B cell (primary cell): ENCODE data around the gene PSMD3. TPM values are rescaled to one million over a fixed set of nuclear protein-coding genes. Genes with fewer than 3 reads are reported as not detected.

ENCODE experiments used
- ATAC-seq: fragments of 200-7000 bp; cut with Tn5 transposase; one replicate; pipeline ENCODE4 v1.10.0; 2021; ENCODE audit warnings: low read depth, mild to moderate bottlenecking, moderate number of reproducible peaks, moderate library complexity
- CTCF ChIA-PET: fragments of 350-600 bp; sonication (Branson Sonifier 250); formaldehyde crosslinking; loops from one replicate; lab custom pipeline; 2021; ENCODE audit warnings: antibody characterized with exemption, inconsistent platforms; lab: Charles Lee
- POLR2A ChIA-PET: fragments of 350-600 bp; sonication (Branson Sonifier 250); formaldehyde crosslinking; loops from one replicate; lab custom pipeline; 2021; ENCODE audit warnings: antibody characterized with exemption; lab: Charles Lee
- DNase-seq: peaks from one replicate; pipeline ENCODE4 v3.0.0; 2013
- H2AFZ ChIP-seq: 2 replicates; pipeline ENCODE4 v1.6.1; 2012; ENCODE audit warnings: mild to moderate bottlenecking, low read depth, low read length; ENCODE audit not compliant: insufficient read depth, poor library complexity, severe bottlenecking
- H3K27ac ChIP-seq, 2 donors: 1 replicate in 1 of 2; 2 replicates in 1 of 2; pipeline ENCODE4 v1.5.1; 2012 to 2013; ENCODE audit warnings: low read length in 2 of 2, mild to moderate bottlenecking in 2 of 2, moderate library complexity in 1 of 2
- H3K27me3 ChIP-seq, 4 experiments: fragments of 200-600 bp in 1 of 4; sonication (generic) in 1 of 4; replicated peaks in 1 of 4; 1 replicate in 2 of 4; 2 replicates in 2 of 4; pipeline versions ENCODE4 v1.6.1 to v1.7.0; 2013 to 2016; ENCODE audit warnings: low read length in 3 of 4, mild to moderate bottlenecking in 2 of 4, mixed read lengths in 1 of 4, moderate library complexity in 1 of 4; ENCODE audit not compliant: insufficient read depth in 4 of 4, control insufficient read depth in 3 of 4; ENCODE audit errors: control extremely low read depth in 1 of 4
- H3K36me3 ChIP-seq, 2 experiments: replicated peaks in 1 of 2; 1 replicate in 1 of 2; 2 replicates in 1 of 2; pipeline versions ENCODE4 v1.6.1 to v1.7.1; 2013; ENCODE audit warnings: low read length in 1 of 2; ENCODE audit not compliant: insufficient read depth in 2 of 2, control insufficient read depth in 1 of 2; ENCODE audit errors: control extremely low read depth in 1 of 2, extremely low read depth in 1 of 2
- H3K4me1 ChIP-seq, 2 donors: fragments of 200-600 bp in 1 of 2; sonication (generic) in 1 of 2; 1 replicate in 1 of 2; 2 replicates in 1 of 2; pipeline versions ENCODE4 v1.5.1 to v1.6.1; 2013 to 2017; ENCODE audit warnings: low read length in 2 of 2; ENCODE audit not compliant: control insufficient read depth in 2 of 2, insufficient read depth in 2 of 2
- H3K4me2 ChIP-seq: replicated peaks from 2 replicates; pipeline ENCODE3; 2012; ENCODE audit warnings: mild to moderate bottlenecking, low read depth, low read length; ENCODE audit not compliant: poor library complexity, severe bottlenecking
- H3K4me3 ChIP-seq, 5 experiments: fragments of 200-600 bp in 1 of 5; sonication (generic) in 1 of 5; 1 replicate in 3 of 5; 2 replicates in 2 of 5; pipeline versions ENCODE4 v1.5.1 to v1.7.0; 2011 to 2016; ENCODE audit warnings: low read length in 4 of 5, mild to moderate bottlenecking in 4 of 5, low read depth in 2 of 5, control low read depth in 1 of 5, moderate library complexity in 1 of 5; ENCODE audit not compliant: insufficient read depth in 1 of 5; ENCODE audit errors: control extremely low read depth in 1 of 5, extremely low read depth in 1 of 5
- H3K79me2 ChIP-seq: fragments of 200-600 bp; sonication (generic); one replicate; pipeline ENCODE4 v1.6.0; 2016; ENCODE audit warnings: low read length; ENCODE audit not compliant: control insufficient read depth, insufficient read depth
- H3K9ac ChIP-seq: fragments of 200-600 bp; sonication (generic); 2 replicates; pipeline ENCODE4 v1.6.1; 2017; ENCODE audit warnings: mild to moderate bottlenecking, low read length, moderate library complexity
- H3K9me3 ChIP-seq, 3 donors: one replicate each; pipeline versions ENCODE4 v1.6.1 to v1.7.1; 2013; ENCODE audit warnings: low read length in 2 of 3; ENCODE audit not compliant: control insufficient read depth in 2 of 3, insufficient read depth in 1 of 3; ENCODE audit errors: control extremely low read depth in 1 of 3
- H4K20me1 ChIP-seq: 2 replicates; pipeline ENCODE4 v1.6.0; 2012; ENCODE audit warnings: mild to moderate bottlenecking, low read length; ENCODE audit not compliant: insufficient read depth, control insufficient read depth, poor library complexity, severe bottlenecking
- H3K27ac Mint-ChIP-seq: one replicate; pipeline ENCODE4 v1.8.0; 2021; ENCODE audit warnings: mixed read lengths
- H3K27me3 Mint-ChIP-seq: one replicate; pipeline ENCODE4 v1.8.0; 2021; ENCODE audit warnings: mixed read lengths
- H3K4me1 Mint-ChIP-seq: one replicate; pipeline ENCODE4 v1.8.0; 2021; ENCODE audit warnings: mixed read lengths
- H3K4me3 Mint-ChIP-seq: one replicate; pipeline ENCODE4 v1.8.0; 2021; ENCODE audit warnings: mixed read lengths
- H3K9me3 Mint-ChIP-seq: one replicate; pipeline ENCODE4 v1.8.0; 2022; ENCODE audit warnings: mixed read lengths; ENCODE audit not compliant: insufficient read depth
- EZH2 ChIP-seq: IDR thresholded peaks from 2 replicates; pipeline ENCODE4 v1.6.1; 2012; ENCODE audit warnings: borderline replicate concordance, low read depth, mild to moderate bottlenecking, moderate library complexity, low read length; ENCODE audit not compliant: insufficient read depth, poor library complexity, severe bottlenecking
- WGBS: methylation state at CpG from one replicate; pipeline ENCODE4 v1.1.5; 2013; ENCODE audit warnings: missing lambda C conversion rate; ENCODE audit not compliant: insufficient coverage; 5-methylcytosine and 5-hydroxymethylcytosine counted together
- intact Hi-C: fragments of 100-400 bp; cut with micrococcal nuclease; formaldehyde crosslinking; loops from one replicate; pipeline ENCODE4 v1.10.0; 2022
- polyA plus RNA-seq: library from polyadenylated mRNA; depleted of rRNA; stranded (reverse); fragments of >200 nt; gene quantifications from 2 replicates; pipeline ENCODE4 v1.2.3, GENCODE V29; 2012
- total RNA-seq, 2 donors: library from RNA; stranded (reverse); fragments of 120-200 nt in 1 of 2; gene quantifications; 1 replicate in 1 of 2; 2 replicates in 1 of 2; pipeline versions ENCODE4 v1.2.3 to v1.2.4, GENCODE V29; 2013 to 2022
- TF ChIP-seq, protein P1 (sequence below): fragments of 200-600 bp; IDR thresholded peaks from one replicate; pipeline ENCODE4 v1.8.0; 2022; ENCODE audit warnings: antibody characterized with exemption, mild to moderate bottlenecking

The PSMD3 gene
- total and polyA plus RNA-seq, 2 donors (not counting 1 experiment from before 2014, with no cell fraction given): 72.6 to 76.6 TPM

DNA sequence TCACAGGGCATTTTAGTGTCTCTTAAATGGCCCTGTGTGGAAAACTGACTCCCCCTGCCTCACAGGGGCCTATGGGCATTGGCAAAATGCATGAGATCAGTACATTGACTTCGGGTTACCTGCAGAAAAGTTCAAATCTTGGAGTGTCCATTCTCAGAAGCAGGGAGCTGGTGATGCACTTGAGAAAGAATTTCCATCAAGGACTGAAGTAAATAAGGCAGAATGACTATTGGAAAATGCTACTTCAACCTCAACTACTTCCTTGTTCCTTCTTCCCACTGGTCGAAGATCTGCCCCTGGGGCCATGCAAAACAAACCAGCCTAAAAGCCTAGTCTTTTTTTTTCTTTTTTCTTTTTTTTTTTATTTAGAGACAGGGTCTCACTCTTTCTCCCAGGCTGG is 31.6 kb upstream of the PSMD3 start:
- Histone ChIP-seq H3K4me1 (peaks cover 27 to 36% of the 10 kb centered on the region in 2 donors), H2AFZ (peak overlapping the region; percentile 58), H4K20me1 (no peaks in the 10 kb centered on the region), H3K36me3 (no peaks in the 10 kb centered on the region), H3K9me3 (no peaks in the 10 kb centered on the region), H3K4me3 (no peak overlapping the region), H3K79me2 (no peaks in the 10 kb centered on the region), H3K4me2 (peak overlapping the region; percentile 11), H3K27ac (peak overlapping the region in 1 of 2 donors; percentile 9), H3K9ac (no peak overlapping the region), H3K27me3 (no peaks in the 10 kb centered on the region)
- H3K4me1 Mint-ChIP-seq: peaks cover 34% of the 10 kb centered on the region
- intact Hi-C loops: no loop called here
- H3K9me3 Mint-ChIP-seq: no peaks in the 10 kb centered on the region
- no peak overlapping the region for H3K4me3 Mint-ChIP-seq
- TF ChIP-seq EZH2: no peak
- TF ChIP-seq, protein P1, sequence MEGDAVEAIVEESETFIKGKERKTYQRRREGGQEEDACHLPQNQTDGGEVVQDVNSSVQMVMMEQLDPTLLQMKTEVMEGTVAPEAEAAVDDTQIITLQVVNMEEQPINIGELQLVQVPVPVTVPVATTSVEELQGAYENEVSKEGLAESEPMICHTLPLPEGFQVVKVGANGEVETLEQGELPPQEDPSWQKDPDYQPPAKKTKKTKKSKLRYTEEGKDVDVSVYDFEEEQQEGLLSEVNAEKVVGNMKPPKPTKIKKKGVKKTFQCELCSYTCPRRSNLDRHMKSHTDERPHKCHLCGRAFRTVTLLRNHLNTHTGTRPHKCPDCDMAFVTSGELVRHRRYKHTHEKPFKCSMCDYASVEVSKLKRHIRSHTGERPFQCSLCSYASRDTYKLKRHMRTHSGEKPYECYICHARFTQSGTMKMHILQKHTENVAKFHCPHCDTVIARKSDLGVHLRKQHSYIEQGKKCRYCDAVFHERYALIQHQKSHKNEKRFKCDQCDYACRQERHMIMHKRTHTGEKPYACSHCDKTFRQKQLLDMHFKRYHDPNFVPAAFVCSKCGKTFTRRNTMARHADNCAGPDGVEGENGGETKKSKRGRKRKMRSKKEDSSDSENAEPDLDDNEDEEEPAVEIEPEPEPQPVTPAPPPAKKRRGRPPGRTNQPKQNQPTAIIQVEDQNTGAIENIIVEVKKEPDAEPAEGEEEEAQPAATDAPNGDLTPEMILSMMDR: no peak
- peak overlapping the region; percentile 50 for H3K27ac Mint-ChIP-seq
- CTCF ChIA-PET: interaction anchor here (1.6 kb wide), 1 partner anchor 11 kb away, joined by 3 read pairs; no protein-coding TSS in a partner anchor
- no CpG with 5 or more reads among the region's 2 CpGs for WGBS
- ATAC-seq (no peak), DNase-seq (no peak)
- POLR2A ChIA-PET: no interaction called here
- H3K27me3 Mint-ChIP-seq: no peaks in the 10 kb centered on the region

DNA sequence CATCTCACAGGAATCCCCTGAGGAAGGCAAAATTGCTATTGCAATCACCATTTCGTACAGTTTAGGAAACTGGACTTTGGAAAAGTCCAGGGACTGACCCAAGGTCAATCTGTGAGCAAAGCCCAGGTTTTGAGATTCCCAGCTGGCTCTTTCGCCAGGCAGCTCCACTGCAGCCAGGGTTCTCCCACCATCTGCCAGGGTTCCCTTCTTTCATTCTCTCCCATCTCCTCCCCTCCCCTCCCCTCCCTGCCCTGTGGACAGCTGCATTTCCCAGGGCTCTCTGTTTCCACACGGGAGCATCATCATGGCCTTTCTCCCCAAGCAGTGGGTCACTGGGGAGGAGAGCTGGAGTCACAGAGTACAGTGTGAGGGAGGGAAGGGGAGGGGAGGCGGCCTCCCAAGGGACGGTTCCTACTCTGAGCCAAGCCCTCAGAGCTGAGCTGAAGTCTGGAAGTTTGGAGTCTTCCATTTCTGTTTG is 29.7 kb upstream of the PSMD3 start:
- CTCF ChIA-PET: interaction anchor here (0.9 kb wide), 1 partner anchor 13 kb away, joined by 4 read pairs; no protein-coding TSS in a partner anchor
- POLR2A ChIA-PET: no interaction called here

More for the DNA sequence above, 29.7 kb upstream of the PSMD3 start:
- whole genome bisulfite sequencing: 94% methylated on average over 2 of the region's 5 CpGs
- ATAC-seq: no peak
- Histone ChIP-seq H4K20me1 (no peaks in the 10 kb centered on the region), H3K36me3 (no peaks in the 10 kb centered on the region), H3K4me1 (peaks cover 26 to 40% of the 10 kb centered on the region in 2 donors), H2AFZ (no peak overlapping the region), H3K4me2 (no peak overlapping the region), H3K4me3 (no peak overlapping the region), H3K9me3 (no peaks in the 10 kb centered on the region), H3K27ac (no peak overlapping the region), H3K27me3 (no peaks in the 10 kb centered on the region), H3K9ac (no peak overlapping the region), H3K79me2 (no peaks in the 10 kb centered on the region)
- no peaks in the 10 kb centered on the region for H3K9me3 Mint-ChIP-seq
- TF ChIP-seq, protein P1: no peak
- TF ChIP-seq EZH2: no peak
- no peak overlapping the region for H3K4me3 Mint-ChIP-seq
- peaks cover 36% of the 10 kb centered on the region for H3K4me1 Mint-ChIP-seq
- H3K27ac Mint-ChIP-seq: peak overlapping the region; percentile 57
- intact Hi-C loops: loop anchor here (10.0 kb wide), 1 partner anchor 104 kb away; the partner anchor contains the start of gene MED24
- no peak for DNase-seq
- H3K27me3 Mint-ChIP-seq: no peaks in the 10 kb centered on the region
